ENCODE measurements around the gene PCK2. TPM values are rescaled to one million over a fixed set of nuclear protein-coding genes. Genes with fewer than 3 reads are reported as not detected.
A peak's percentile ranks its signal among the peaks of the same experiment; 100 is the strongest.

PCK2 gene
- total and polyA plus RNA-seq, 2 of the 13 experiments (the other 11 are each of a cell fraction or from before 2014, with no cell fraction given) = 129 to 272 TPM

GRCh38 chr14:24113801-24114531, 19.9 kb downstream of the PCK2 start (continued):
- TF ChIP-seq FOXO1 (CRISPR knock-in tag; IDR thresholded peaks at IDR 0.05) (peak; percentile 99), ZNF317 (CRISPR knock-in tag; IDR thresholded peaks at IDR 0.05) (peak; percentile 82; the same call in 1 of the 2 replicates), FOXJ3 (CRISPR knock-in tag; IDR thresholded peaks at IDR 0.05; ENCODE audit: borderline replicate concordance) (peak; percentile 95), GLMP (CRISPR knock-in tag; IDR thresholded peaks at IDR 0.05; ENCODE audit: borderline replicate concordance) (no peak), ELF4 (CRISPR knock-in tag; IDR thresholded peaks at IDR 0.05; ENCODE audit: borderline replicate concordance) (no peak; the same call in 1 of the 2 replicates), ZNF879 (CRISPR knock-in tag; IDR thresholded peaks at IDR 0.05) (peak; percentile 96; the same call in 1 of the 2 replicates), ZNF83 (CRISPR knock-in tag; IDR thresholded peaks at IDR 0.05; ENCODE audit: borderline replicate concordance) (no peak; the same call in none of the 2 replicates), POGZ (CRISPR knock-in tag; IDR thresholded peaks at IDR 0.05) (peak; percentile 99), ZSCAN9 (CRISPR knock-in tag; IDR thresholded peaks at IDR 0.05; ENCODE audit: borderline replicate concordance) (peak; percentile 92), ZNF256 (CRISPR knock-in tag; conservative IDR thresholded peaks at IDR 0.05) (0 out of 2 replicates have a peak, but pooled peaks have one; percentile 78), ZNF670 (CRISPR knock-in tag; IDR thresholded peaks at IDR 0.05; ENCODE audit: borderline replicate concordance) (no peak), ZNF780A (CRISPR knock-in tag; IDR thresholded peaks at IDR 0.05) (no peak), CCAR2 (optimal IDR thresholded peaks at IDR 0.05; ENCODE audit: low read depth, low read length) (no peak), CCDC6 (CRISPR knock-in tag; IDR thresholded peaks at IDR 0.05) (no peak), SIN3A (IDR thresholded peaks at IDR 0.05; ENCODE audit: borderline replicate concordance, low read depth, low read length) (peak; percentile 97), ZHX1 (CRISPR knock-in tag; IDR thresholded peaks at IDR 0.05; ENCODE audit: low read depth) (peak; percentile 96), NFKBIZ (CRISPR knock-in tag; IDR thresholded peaks at IDR 0.05) (peak; percentile 93), PRPF4 (IDR thresholded peaks at IDR 0.05; ENCODE audit: low read depth, low read length, poor library complexity, severe bottlenecking) (peak; percentile 26), MED1 (CRISPR knock-in tag; IDR thresholded peaks at IDR 0.05) (peak; percentile 99), E2F1 (CRISPR knock-in tag; IDR thresholded peaks at IDR 0.05) (peak; percentile 12; the same call in 1 of the 2 replicates), ZNF260 (CRISPR knock-in tag; IDR thresholded peaks at IDR 0.05; ENCODE audit: borderline replicate concordance, low read depth) (0 out of 2 replicates have a peak, but pooled peaks have one; percentile 89), SNRNP70 (IDR thresholded peaks at IDR 0.05; ENCODE audit: low read depth, low read length) (no peak), HCFC1 (IDR thresholded peaks at IDR 0.05; ENCODE audit: low read depth, low read length) (peak; percentile 23; the same call in 1 of the 2 replicates), PHB2 (IDR thresholded peaks at IDR 0.05; ENCODE audit: partially characterized antibody) (no peak), SP4 (CRISPR knock-in tag; IDR thresholded peaks at IDR 0.05) (no peak), SMARCE1 (IDR thresholded peaks at IDR 0.05; ENCODE audit: borderline replicate concordance) (no peak), ZNF703 (CRISPR knock-in tag; IDR thresholded peaks at IDR 0.05; ENCODE audit: borderline replicate concordance) (no peak)
